Skin of body (tissue), 2 donors: Measurements from ENCODE around the gene EXOC4. TPM values are rescaled to one million over a fixed set of nuclear protein-coding genes. Genes with fewer than 3 reads are reported as not detected.
"Not testable (repeated sequence)": the region's sequence is repeated elsewhere in the genome, so short reads cannot be mapped to it uniquely, and the experiment has no call there.

Experiments
- DNase-seq: peaks from one replicate; lab custom pipeline; 2025; lab: John Stamatoyannopoulos, UW
- total RNA-seq: library from RNA; depleted of rRNA; stranded (reverse); fragments of >200 nt; gene quantifications from one replicate; pipeline ENCODE4 v1.2.3, GENCODE V29; 2014

Gene EXOC4
- total RNA-seq, 1 donor from 2014 or later: 96.4 TPM

GRCh38 chr7:133744451-133744850, 491.6 kb downstream of the EXOC4 start:
- no peak for DNase-seq

- no peak for DNase-seq
Measured at GRCh38 chr7:133746305-133746704, 493.4 kb downstream of the EXOC4 start.

DNA sequence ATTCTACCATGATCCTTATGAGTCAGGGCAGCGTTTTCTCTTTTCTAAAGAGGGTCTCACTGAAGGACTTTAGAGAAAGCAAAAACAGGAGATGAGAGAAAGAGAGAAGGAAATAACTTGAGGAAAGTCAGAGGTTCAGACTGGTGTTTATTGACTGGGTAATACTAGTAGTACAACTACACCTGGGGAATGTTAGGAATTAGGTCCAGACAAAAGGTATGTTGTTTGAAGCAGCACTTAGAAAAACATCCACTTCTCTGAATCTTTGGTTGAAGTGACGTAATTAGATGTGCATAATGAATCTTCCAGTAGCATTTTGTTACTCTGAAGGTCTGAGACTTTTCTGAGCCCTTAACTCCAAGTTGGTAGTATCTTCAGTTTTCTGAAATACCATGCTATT, 494.0 kb downstream of the EXOC4 start:
- no peak for DNase-seq

DNA sequence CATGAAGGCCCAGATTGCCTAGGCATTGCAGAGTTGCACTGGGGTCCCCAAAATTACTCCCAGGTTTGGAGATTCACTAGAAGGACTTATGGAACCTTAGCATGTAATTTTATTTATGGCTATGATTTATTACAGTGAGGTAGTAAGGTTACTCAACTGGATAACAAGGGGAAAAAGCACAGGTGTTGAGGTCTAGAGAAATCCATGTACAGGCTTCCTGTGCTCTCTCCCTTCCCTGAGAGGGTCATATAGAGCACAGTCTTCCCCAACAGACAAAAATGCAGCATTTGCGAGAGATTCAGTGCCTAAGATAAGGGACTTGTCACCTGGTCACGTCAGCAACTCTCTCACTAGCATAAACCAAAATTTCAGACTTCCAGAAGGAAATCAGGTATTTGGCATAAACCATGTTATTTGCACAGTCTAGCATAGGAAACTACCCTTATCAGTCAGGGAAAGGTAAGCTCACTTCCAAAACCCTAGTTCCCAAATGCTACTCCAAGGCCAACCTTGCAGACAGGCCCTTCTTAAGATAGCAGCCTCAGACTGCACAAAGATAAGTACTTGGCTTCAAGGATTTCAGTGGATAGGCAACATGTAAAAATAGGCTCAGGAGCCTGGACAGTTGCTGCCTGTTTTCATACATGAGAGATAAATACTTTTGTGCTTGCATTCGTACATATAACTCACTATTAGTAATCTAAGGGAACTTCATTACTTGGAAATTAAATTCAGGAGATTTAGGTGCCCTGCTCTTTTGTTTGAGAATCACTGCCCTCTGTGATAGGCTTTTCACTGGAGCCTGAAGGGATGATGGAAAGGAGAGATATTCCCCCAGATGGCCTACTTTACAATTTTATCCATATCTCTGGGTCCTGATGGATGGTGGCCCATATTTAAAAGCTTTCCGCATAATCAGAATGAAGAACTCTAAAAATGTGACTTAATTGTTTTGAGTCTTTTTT, 495.8 kb downstream of the EXOC4 start:
- no peak for DNase-seq

DNA sequence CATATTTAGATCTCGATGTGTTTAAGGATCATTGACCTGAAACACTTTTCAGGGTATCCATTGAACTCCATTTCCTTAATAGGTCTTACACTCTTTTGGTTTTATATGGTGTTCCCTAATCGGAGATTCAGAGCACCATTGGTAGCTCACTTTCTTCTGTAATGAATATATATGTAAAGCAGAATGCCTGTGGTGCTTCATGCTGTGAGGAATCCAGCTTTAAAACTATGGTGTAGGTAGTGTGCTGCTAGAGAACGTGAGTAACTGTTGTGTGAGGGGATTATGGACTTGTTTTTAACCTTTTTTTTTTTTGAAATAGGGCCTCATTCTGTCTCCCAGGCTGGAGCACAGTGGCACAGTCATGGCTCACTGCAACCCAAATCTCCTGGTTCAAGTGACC, 497.4 kb downstream of the EXOC4 start:
- DNase-seq: no peak

DNA sequence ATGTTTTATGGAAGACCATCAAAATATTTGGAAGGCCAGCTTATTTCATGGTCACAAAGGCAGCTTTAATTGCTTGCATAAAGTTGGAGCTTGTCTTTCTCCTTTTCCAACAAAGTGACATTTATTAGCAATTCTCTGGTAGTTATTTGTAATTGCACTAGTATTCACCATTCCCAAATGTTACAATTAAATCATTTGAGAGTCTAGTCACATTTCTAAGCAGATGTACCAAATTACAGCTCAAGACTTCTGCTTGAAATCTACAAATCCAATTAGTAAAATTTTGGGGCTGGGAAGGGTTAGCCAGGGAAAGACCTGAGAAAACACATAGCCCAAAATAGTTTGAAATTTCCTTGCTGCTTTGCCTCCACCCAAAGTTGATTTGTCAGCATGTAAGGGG, 498.2 kb downstream of the EXOC4 start:
- no peak for DNase-seq

- no peak for DNase-seq
Measured at GRCh38 chr7:133753513-133753912, 500.6 kb downstream of the EXOC4 start.

- no peak for DNase-seq
Measured at GRCh38 chr7:133754708-133755107, 501.8 kb downstream of the EXOC4 start.

- no peak for DNase-seq
Measured at GRCh38 chr7:133755901-133756300, 503.0 kb downstream of the EXOC4 start.

DNA sequence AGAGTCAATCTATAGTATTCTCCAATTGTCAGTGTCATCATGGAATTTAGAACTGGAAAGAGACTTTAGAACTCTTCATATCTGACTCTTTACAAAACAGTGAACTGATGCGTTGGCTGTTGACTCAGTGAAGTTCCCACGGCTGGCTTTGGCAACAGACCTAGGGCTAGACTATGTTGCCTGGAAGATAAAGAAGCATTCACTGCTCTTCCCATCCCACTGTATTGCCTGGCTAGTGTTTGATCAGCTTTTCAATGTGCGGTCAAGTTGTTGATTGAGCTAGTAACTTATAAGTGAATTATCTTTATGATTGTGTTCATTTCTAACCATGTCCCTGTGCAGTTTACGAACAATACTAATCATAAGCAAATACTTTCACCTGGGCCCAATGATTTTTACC, 508.6 kb downstream of the EXOC4 start:
- DNase-seq: no peak

DNA sequence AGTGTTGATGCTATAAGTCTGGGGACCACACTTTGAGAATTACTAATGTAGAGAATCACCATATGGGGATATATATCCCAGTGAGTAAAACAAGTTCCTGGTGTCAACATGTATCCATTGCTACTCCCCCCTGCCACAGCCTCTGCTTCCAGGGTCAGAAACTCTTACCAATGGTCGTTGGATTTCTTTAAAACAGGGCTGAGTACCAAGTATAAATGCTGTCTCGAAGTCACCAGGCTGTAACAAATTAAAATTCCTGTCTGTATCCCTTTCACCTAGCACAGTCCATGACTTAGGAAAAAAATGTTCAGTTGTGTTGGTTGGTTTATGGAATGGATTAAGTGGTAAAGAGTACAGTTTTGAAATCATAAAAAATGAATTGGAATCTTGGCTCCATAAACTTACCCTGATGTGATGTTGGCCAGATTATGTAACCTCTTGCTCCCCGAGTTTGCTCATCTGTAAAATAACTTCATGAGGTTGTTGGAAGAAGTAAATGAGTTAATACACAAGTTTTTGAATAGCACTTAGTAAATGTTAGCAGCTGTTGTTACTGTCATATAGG, 510.3 kb downstream of the EXOC4 start:
- DNase-seq: no peak

DNA sequence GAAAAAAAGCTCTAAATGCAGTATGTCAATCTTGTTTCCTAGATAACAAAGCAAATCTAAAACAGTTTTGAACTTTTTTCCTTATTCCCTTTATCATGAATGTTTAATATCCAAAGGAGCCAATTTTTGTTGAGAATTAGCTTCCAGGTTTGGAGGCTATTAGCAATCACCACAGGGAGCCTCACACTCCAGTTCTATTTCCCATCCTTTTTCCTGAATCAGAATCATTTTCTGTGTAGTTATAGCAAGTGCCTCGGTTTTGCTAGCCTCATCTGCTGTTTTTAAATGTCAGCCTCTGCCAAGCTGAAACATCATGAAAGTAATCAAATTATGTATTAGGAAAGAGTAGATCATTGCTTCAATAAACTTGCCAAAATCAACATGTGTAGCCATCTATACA, 516.8 kb downstream of the EXOC4 start:
- DNase-seq: no peak

GRCh38 chr7:133770863-133771492, 518.1 kb downstream of the EXOC4 start:
- DNase-seq: no peak

DNA sequence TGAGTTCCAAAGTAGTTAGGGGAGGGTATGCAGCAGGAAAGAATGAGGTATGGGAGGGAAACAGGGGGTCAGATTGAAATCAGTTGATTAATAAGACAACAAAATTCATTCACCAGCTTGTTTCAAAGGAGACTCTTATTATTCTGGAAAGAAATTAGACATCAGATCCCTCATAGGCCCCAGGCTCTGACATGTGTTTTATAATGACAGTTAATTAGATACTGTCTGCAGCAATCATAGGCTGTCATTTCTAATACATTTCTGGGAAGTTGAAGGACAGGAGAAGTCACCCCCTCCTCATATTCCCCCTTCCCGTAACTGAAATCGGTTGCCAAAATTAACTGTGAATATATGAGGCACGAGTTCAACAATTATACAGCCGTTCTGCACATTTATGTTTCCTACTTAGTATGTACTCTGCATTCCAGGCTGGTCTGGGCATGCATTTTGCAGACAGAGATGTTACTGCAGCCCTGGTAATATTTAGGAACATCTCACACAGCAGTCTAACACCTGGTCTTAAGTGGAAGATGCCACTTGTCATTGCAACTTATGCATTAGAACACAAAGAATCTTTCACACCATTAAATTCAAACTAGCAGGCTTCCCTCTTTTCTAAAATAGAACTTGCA, 519.0 kb downstream of the EXOC4 start:
- peak; percentile 36 for DNase-seq

DNA sequence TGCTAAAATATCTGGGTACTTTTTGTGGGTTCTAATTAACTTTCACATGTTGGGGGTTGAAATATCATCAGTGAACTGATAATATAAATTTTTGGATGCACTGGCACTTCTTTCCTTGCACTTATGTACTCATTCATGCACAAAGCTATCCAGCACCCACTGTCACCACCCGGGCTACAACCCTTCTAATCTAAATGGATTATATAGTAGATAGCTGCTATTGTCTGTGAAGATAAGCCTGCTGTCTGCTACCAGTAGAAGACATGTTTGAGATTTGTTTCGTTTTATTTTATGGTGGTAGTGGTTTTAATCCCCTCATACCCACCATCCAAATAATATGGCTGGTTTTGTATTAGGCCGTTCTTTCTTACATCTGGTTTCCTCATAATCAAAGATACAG, 520.7 kb downstream of the EXOC4 start:
- DNase-seq: no peak

GRCh38 chr7:133775201-133775600, 522.3 kb downstream of the EXOC4 start:
- no peak for DNase-seq

DNA sequence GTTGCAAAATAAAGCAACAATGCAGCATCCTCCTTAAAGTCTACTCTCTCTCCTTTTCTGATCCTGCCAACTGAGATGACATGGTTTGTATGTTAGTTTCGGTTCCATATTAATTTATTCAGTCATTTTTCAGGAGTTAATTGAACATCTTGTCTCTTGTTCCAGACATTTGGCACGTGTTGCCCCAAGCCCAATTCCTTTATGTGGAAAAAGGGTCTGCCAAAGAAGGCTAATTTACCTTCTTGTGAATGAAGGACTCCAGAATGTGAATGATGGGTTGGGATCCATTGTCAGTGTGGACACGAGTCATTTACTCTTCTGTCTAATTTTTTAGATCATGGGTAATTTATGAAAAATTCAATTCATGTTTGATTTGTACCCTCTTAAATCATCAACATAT, 523.4 kb downstream of the EXOC4 start:
- DNase-seq: no peak

GRCh38 chr7:133777701-133778100, 524.8 kb downstream of the EXOC4 start:
- DNase-seq: no peak

DNA sequence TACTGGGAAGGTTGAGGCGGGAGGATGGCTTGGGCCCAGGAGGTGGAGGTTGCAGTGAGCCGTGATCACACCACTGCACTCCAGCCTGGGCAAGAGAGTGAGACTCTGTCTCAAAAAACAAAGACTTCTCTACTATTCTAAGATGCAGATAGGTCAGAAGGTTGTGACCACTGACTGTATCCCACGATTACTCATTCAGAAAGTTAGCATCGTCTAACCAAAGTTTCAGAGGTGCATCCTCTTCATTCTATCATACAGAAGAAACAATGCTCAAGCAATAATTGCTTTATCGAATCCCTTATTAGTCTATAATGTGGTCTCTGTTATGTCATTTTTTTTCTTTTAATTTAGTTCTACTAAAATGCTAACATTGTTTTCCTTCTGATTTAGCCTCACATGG, 525.6 kb downstream of the EXOC4 start:
- no peak for DNase-seq

DNA sequence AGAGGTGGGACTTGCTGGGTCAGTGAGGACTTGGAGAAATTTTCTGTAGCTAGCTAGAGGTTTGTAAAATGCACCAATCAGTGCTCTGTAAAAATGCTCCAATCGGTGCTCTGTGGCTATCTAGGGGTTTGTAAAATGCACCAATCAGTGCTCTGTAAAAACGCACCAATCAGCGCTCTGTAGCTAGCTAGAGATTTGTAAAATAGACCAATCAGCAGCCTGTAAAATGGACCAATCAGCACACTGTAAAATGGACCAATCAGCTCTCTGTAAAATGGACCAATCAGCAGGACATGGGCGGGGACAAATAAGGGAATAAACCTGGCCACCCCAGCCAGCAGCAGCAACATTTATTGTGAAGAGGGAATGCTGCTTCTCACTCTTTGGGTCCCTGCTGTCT, 526.7 kb downstream of the EXOC4 start:
- DNase-seq: not testable (repeated sequence)

DNA sequence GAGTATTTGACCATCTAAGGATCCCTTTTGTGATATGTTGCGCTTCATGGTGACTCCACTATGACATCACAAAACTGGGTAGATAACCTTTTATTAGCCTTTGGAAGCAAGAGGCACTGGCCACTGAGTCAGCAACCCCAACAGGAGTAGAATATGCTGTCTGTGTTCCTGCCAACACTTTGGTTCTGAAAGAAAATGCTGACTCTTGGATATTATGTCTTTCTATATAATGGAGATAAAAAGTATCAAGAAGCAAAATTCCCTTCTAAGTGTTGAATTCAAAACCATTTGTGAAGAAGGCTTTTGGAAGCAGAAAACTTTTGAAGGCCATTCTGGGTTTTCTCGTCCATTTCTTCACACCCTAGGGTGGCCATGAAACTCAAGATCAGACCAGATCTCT, 528.0 kb downstream of the EXOC4 start:
- no peak for DNase-seq

DNA sequence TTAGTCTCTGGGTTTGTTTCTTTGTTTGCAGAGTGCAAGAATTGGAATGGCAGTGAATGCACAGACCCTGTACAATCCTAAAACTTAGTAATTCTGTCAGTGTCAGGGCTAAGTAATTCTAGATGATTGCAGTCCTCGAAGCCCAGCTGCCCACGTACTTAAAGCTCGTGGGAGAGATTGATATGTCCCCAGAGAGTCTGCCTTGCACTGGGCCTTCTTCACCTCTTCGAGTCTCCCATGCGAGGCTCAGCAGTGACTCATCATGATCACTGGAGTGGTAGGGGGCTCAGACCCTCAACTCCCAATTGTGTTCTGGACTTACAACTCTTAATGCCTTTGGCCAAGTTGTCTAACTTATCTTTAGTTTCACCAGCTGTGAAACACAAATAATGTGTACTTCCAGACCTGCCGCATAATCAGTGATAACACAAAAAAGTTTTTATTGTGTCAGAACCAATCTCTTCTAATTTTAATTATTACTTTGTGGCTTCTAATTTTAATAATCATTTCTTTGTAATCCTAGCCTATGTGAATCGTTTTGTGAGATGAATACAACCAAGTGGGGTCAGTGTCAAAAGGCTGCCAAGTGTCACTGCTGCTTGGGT, 528.7 kb downstream of the EXOC4 start:
- no peak for DNase-seq
